Testis (tissue), 2 donors: ENCODE results near the gene CDS1.

Source experiments
- POLR2A ChIP-seq: fragments of 450-650 bp; IDR thresholded peaks from one replicate; pipeline ENCODE4 v1.6.1; 2017; ENCODE audit warnings: antibody characterized with exemption, mild to moderate bottlenecking, moderate library complexity
- TF ChIP-seq, protein P1 (sequence below), 3 experiments: fragments of 450-650 bp in 2 of 3; fragments of 200-600 bp in 1 of 3; sonication (generic) in 1 of 3; IDR thresholded peaks; one replicate each; pipeline ENCODE4 v1.5.1; 2016 to 2019; ENCODE audit warnings: antibody characterized with exemption in 3 of 3, mild to moderate bottlenecking in 2 of 3, moderate library complexity in 1 of 3

DNA sequence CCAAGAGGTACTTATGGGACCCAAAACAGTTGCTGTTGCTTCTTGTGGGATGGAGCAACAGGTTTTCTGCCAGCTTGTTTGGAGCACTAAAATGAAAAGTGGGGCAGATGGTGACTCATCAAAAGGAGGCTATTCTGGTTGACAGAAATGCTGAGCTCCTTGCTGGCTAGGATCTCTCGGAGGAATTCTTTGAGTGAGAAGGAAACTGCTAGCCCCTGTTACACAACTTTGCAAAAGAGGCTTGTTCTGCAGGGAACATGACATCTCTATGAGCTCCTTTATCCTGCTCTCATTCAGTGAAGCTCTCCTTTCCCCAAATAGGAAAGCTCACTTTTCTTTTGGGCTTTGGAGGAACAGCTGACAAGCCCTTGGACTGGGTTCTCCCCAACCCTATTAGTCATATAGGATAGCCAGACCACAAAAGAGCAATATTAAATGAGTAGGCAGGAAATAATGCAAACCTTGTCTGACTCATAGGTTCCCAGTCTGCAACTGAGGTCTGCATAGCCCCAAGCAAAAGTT is 108.3 kb downstream of the CDS1 start:
- TF ChIP-seq, protein P1, sequence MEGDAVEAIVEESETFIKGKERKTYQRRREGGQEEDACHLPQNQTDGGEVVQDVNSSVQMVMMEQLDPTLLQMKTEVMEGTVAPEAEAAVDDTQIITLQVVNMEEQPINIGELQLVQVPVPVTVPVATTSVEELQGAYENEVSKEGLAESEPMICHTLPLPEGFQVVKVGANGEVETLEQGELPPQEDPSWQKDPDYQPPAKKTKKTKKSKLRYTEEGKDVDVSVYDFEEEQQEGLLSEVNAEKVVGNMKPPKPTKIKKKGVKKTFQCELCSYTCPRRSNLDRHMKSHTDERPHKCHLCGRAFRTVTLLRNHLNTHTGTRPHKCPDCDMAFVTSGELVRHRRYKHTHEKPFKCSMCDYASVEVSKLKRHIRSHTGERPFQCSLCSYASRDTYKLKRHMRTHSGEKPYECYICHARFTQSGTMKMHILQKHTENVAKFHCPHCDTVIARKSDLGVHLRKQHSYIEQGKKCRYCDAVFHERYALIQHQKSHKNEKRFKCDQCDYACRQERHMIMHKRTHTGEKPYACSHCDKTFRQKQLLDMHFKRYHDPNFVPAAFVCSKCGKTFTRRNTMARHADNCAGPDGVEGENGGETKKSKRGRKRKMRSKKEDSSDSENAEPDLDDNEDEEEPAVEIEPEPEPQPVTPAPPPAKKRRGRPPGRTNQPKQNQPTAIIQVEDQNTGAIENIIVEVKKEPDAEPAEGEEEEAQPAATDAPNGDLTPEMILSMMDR (IDR thresholded peaks at IDR 0.05) = no peak
- no peak for TF ChIP-seq POLR2A
